HG02981 (cell line): ENCODE data around the gene NXPH2.

ENCODE experiments used
- ATAC-seq: cut with Tn5 transposase; IDR thresholded peaks from one replicate; pipeline ENCODE4 v1.9.1; 2021; ENCODE audit warnings: mild to moderate bottlenecking, moderate library complexity; ENCODE audit not compliant: unreplicated experiment

The NXPH2 gene

GRCh38 chr2:138640921-138641676 is 139.1 kb downstream of the NXPH2 start:
- no peak for ATAC-seq

- ATAC-seq = no peak
Measured at GRCh38 chr2:138637686-138638085, 142.5 kb downstream of the NXPH2 start.

GRCh38 chr2:138637061-138637460 is 143.1 kb downstream of the NXPH2 start:
- ATAC-seq = no peak

- no peak for ATAC-seq
Measured at GRCh38 chr2:138633049-138633448, 147.1 kb downstream of the NXPH2 start.

DNA sequence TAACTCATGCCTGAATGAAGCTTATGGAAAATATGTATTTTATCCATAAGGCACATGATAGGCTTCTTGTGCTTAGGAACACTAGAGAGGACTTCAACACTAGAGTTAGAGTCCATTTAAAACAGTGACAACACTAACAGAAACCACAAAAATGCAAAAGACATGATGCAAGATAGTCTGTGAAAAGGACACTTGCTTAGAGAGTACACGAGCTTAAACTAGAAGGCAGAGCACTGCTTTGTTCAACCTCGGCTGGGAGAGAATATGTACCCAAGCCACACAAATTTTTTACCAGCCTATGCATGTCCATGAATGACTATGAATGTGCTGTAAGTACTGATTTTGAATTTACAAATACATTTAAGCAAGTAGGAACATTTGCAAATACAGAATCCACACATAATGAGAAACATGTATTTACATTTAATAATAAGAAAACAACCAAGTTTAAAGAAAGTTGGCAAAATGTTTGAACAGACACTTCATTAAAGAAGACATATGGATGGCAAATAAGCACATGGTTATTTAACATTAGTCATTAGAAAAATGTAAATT is 148.0 kb downstream of the NXPH2 start:
- no peak for ATAC-seq

GRCh38 chr2:138630164-138630563 is 150.0 kb downstream of the NXPH2 start:
- no peak for ATAC-seq

DNA sequence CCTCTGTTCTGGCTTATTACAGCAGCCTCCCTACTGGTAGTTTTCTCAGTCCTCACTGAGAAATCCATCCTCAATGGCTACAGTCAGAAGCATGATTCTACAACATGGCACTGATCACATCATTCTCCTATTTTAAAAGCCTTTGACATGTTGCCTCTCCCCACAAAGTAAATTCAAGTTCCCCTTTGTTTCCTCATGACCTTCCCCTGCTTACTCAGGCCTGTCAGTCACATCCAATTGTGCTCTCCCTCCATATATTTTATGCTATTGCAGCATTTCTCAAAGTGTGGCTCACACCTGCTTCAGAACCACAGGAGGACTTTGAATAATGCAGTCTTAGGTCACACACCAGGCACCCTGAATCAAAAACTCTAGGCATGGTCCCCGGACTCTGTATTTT is 154.0 kb downstream of the NXPH2 start:
- ATAC-seq = no peak

DNA sequence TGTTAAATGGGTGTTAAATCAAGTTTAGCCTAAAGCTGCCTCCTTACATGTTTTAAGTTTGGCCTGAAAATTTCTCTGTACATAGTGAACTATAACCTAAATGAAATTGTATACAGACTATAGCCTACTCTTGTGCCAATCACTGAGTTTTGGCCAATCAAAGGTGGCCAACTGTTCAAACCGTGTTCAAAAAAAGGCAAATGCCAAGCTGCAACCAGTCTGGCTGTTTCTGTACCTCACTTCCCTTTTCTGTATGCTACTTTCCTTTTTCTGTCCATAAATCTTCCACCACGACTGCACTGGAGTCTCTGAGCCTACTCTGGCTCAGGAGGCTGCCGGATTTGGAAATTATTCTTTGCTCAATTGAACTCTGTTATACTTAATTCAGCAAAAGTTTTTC is 157.6 kb downstream of the NXPH2 start:
- ATAC-seq = no peak

DNA sequence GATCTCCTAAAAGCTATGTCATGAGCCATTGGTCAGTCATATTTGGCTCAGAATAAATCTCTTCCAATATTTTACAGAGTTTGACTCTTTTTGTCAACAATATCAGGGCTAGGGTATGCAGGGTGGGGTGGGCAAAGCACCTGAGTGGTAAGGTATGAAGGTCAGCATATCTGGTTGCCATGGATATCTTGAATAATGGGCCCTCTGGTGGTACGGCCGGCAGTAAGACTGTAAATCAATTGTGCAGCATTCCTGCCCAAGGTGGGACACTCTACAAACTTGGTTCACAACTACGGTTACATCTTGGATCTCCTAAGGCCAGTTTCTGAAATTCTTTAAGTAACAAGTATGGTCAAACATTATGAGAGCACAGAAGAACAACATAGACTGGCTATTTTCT is 159.1 kb downstream of the NXPH2 start:
- ATAC-seq = no peak

DNA sequence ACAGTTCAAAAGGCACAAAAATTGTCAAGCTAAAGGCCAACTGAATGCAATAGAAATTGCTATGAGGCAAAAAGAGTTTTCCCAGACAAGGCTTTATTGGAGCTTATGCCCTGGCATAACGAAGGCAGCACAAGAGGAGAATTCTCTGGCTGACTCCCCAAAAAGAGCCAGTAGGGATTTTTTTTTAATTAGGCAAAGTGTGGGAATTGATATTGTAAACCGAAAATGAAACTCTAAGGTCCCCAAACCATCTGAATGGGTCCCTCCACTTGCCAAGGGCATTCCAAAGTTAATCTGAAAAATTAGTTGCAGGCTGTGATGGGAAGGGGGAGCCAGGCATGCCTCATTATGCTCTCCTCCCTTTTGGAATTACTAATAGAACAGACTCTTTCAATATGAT is 159.8 kb downstream of the NXPH2 start:
- no peak for ATAC-seq
